IMR-90 (cell line): ENCODE measurements around the gene PAN3. TPM values are rescaled to one million over a fixed set of nuclear protein-coding genes. Genes with fewer than 3 reads are reported as not detected.

Experiments
- ATAC-seq: fragments of 200-7000 bp; cut with Tn5 transposase; 2 replicates; pipeline ENCODE4 v1.9.1; 2020; ENCODE audit warnings: low read depth, mild to moderate bottlenecking, moderate library complexity
- BruUV-seq: library from RNA; stranded (reverse); fragments of 400-500 nt; replicated peaks from 2 replicates; lab custom pipeline; 2021; lab: Mats Ljungman, UMichigan
- CTCF ChIA-PET: fragments of 300-600 bp; formaldehyde crosslinking; extraction: SDS; loops from one replicate; lab custom pipeline; 2021; ENCODE audit warnings: antibody characterized with exemption; lab: Yijun Ruan, JAX
- POLR2A ChIA-PET: fragments of 300-600 bp; sonication (Branson Sonifier 250); formaldehyde crosslinking; loops from one replicate; lab custom pipeline; 2022; ENCODE audit warnings: antibody characterized with exemption; ENCODE audit not compliant: unreplicated experiment; lab: Charles Lee
- DNase-seq: peaks from one replicate; pipeline ENCODE4 v3.0.0; 2013
- H2AFZ ChIP-seq: replicated peaks from 2 replicates; pipeline ENCODE3; 2013; ENCODE audit warnings: low read length, mild to moderate bottlenecking; ENCODE audit not compliant: poor library complexity
- H2AK5ac ChIP-seq: 2 replicates; pipeline ENCODE4 v1.6.1; 2013; ENCODE audit warnings: low read depth, low read length, inconsistent platforms
- H2AK9ac ChIP-seq: replicated peaks from 2 replicates; pipeline ENCODE3; 2013; ENCODE audit warnings: mild to moderate bottlenecking, low read depth, low read length, moderate library complexity; ENCODE audit not compliant: poor library complexity
- H2BK120ac ChIP-seq: 2 replicates; pipeline ENCODE4 v1.6.1; 2013; ENCODE audit warnings: low read depth, low read length, inconsistent platforms
- H2BK15ac ChIP-seq: 3 replicates; pipeline ENCODE4 v1.6.1; 2013; ENCODE audit warnings: low read depth, low read length, inconsistent platforms
- H2BK20ac ChIP-seq: 2 replicates; pipeline ENCODE4 v1.6.1; 2013; ENCODE audit warnings: low read depth, mild to moderate bottlenecking, inconsistent platforms, low read length, moderate library complexity
- H2BK5ac ChIP-seq: 2 replicates; pipeline ENCODE4 v1.6.1; 2013; ENCODE audit warnings: mild to moderate bottlenecking, low read depth, low read length, inconsistent platforms; ENCODE audit not compliant: poor library complexity, severe bottlenecking
- H3K14ac ChIP-seq: replicated peaks from 2 replicates; pipeline ENCODE4 v1.6.1; 2013; ENCODE audit warnings: low read depth, low read length, inconsistent platforms
- H3K18ac ChIP-seq: 2 replicates; pipeline ENCODE4 v1.6.1; 2013; ENCODE audit warnings: low read depth, low read length, control low read depth
- H3K23ac ChIP-seq: 2 replicates; pipeline ENCODE4 v1.6.1; 2013; ENCODE audit warnings: low read depth, low read length, inconsistent platforms
- H3K27ac ChIP-seq: 2 replicates; pipeline ENCODE4 v1.5.1; 2013; ENCODE audit warnings: mild to moderate bottlenecking, control low read depth, low read length; ENCODE audit not compliant: insufficient read depth
- H3K27me3 ChIP-seq: 2 replicates; pipeline ENCODE4 v1.6.1; 2013; ENCODE audit warnings: low read length; ENCODE audit not compliant: control insufficient read depth, insufficient read depth
- H3K36me3 ChIP-seq: 2 replicates; pipeline ENCODE4 v1.6.1; 2013; ENCODE audit warnings: low read length, mixed read lengths; ENCODE audit not compliant: control insufficient read depth, insufficient read depth
- H3K4ac ChIP-seq: 2 replicates; pipeline ENCODE4 v1.6.1; 2013; ENCODE audit warnings: low read depth, low read length, inconsistent platforms
- H3K4me1 ChIP-seq: 2 replicates; pipeline ENCODE4 v1.6.1; 2013; ENCODE audit warnings: low read length, mixed read lengths; ENCODE audit not compliant: control insufficient read depth, insufficient read depth
- H3K4me2 ChIP-seq: 2 replicates; pipeline ENCODE4 v1.6.1; 2013; ENCODE audit warnings: low read depth, mild to moderate bottlenecking, control low read depth, low read length, moderate library complexity
- H3K4me3 ChIP-seq: 2 replicates; pipeline ENCODE4 v1.5.1; 2013; ENCODE audit warnings: low read depth, mild to moderate bottlenecking, control low read depth, low read length, moderate library complexity; ENCODE audit not compliant: insufficient read depth
- H3K56ac ChIP-seq: 2 replicates; pipeline ENCODE4 v1.6.1; 2013; ENCODE audit warnings: low read length, inconsistent platforms; ENCODE audit not compliant: insufficient read depth; ENCODE audit errors: extremely low read depth
- H3K79me1 ChIP-seq, 2 experiments: 2 replicates each; pipeline ENCODE4 v1.6.1; 2013; ENCODE audit warnings: low read length in 2 of 2, inconsistent platforms in 1 of 2, low read depth in 1 of 2
- H3K9ac ChIP-seq: 2 replicates; pipeline ENCODE4 v1.6.1; 2013; ENCODE audit warnings: low read depth, low read length, control low read depth
- H3K9me1 ChIP-seq: 2 replicates; pipeline ENCODE4 v1.6.1; 2013; ENCODE audit warnings: low read length, inconsistent platforms; ENCODE audit not compliant: insufficient read depth
- H3K9me3 ChIP-seq: 2 replicates; pipeline ENCODE4 v1.6.1; 2013; ENCODE audit warnings: low read length; ENCODE audit not compliant: control insufficient read depth, insufficient read depth
- H4K20me1 ChIP-seq: 2 replicates; pipeline ENCODE4 v1.6.1; 2013; ENCODE audit warnings: low read length, inconsistent platforms; ENCODE audit not compliant: insufficient read depth
- H4K5ac ChIP-seq: 2 replicates; pipeline ENCODE4 v1.6.1; 2013; ENCODE audit warnings: mild to moderate bottlenecking, low read depth, low read length, control low read depth
- H4K8ac ChIP-seq, 2 experiments: 2 replicates each; pipeline ENCODE4 v1.6.1; 2013; ENCODE audit warnings: low read depth in 2 of 2, low read length in 2 of 2, control low read depth in 1 of 2, inconsistent platforms in 1 of 2
- H4K91ac ChIP-seq: 2 replicates; pipeline ENCODE4 v1.6.1; 2013; ENCODE audit warnings: low read depth, low read length, inconsistent platforms; ENCODE audit not compliant: insufficient read depth
- BHLHE40 ChIP-seq: fragments of 150-350 bp; IDR thresholded peaks from 2 replicates; pipeline ENCODE4 v1.6.1; 2016; ENCODE audit warnings: mild to moderate bottlenecking, low read depth, low read length
- MAZ ChIP-seq: IDR thresholded peaks from 2 replicates; pipeline ENCODE4 v1.6.1; 2012; ENCODE audit warnings: low read depth, mild to moderate bottlenecking, low read length, improper control_type of control experiment, moderate library complexity, borderline replicate concordance
- MXI1 ChIP-seq: IDR thresholded peaks from 2 replicates; pipeline ENCODE4 v1.6.1; 2012; ENCODE audit warnings: low read depth, mild to moderate bottlenecking, low read length, moderate library complexity, borderline replicate concordance
- POLR2A ChIP-seq: IDR thresholded peaks from 2 replicates; pipeline ENCODE4 v1.6.1; 2012; ENCODE audit warnings: mild to moderate bottlenecking, low read depth, low read length
- SMC3 ChIP-seq: fragments of 150-350 bp; IDR thresholded peaks from 2 replicates; pipeline ENCODE4 v1.6.1; 2016; ENCODE audit warnings: low read depth, mild to moderate bottlenecking, antibody characterized with exemption, low read length, moderate library complexity
- USF2 ChIP-seq: fragments of 150-350 bp; IDR thresholded peaks from 2 replicates; pipeline ENCODE4 v1.6.1; 2017; ENCODE audit warnings: mild to moderate bottlenecking, antibody characterized with exemption, low read length, low read depth
- WGBS, 2 experiments: methylation state at CpG; one replicate each; pipeline versions ENCODE4 v1.1.5 to v1.1.7; 2013; ENCODE audit warnings: missing lambda C conversion rate in 2 of 2; ENCODE audit not compliant: insufficient read length in 1 of 2; ENCODE audit errors: extremely low coverage in 2 of 2; 5-methylcytosine and 5-hydroxymethylcytosine counted together
- dilution Hi-C: fragments of 300-500 bp; cut with HindIII; formaldehyde crosslinking; loops from one replicate; pipeline ENCODE4 v1.14.3; 2018; ENCODE audit warnings: low sequenced_read_pairs; ENCODE audit not compliant: unreplicated experiment
- in situ Hi-C: fragments of 300-500 bp; cut with MboI; formaldehyde crosslinking; loops from 3 replicates; pipeline ENCODE4 v1.14.3; 2019; ENCODE audit warnings: low sequenced_read_pairs, inconsistent platforms, mixed read lengths
- intact Hi-C: fragments of 100-400 bp; cut with micrococcal nuclease; formaldehyde crosslinking; loops from 2 replicates; pipeline ENCODE4 v1.10.0; 2022
- polyA plus RNA-seq, 3 experiments: library from polyadenylated mRNA; depleted of rRNA; stranded (reverse); fragments of >200 nt; gene quantifications; 2 replicates each; pipeline ENCODE4 v1.2.3, GENCODE V29; 2012; ENCODE audit warnings: low replicate concordance in 1 of 3
- total RNA-seq: library from RNA; depleted of rRNA; stranded (reverse); fragments of >200 nt; gene quantifications from 2 replicates; pipeline ENCODE4 v1.2.3, GENCODE V29; 2012

Gene PAN3
- total and polyA plus RNA-seq, 2 of the 4 experiments (the other 2 are of a cell fraction): 6.6 to 15.1 TPM

GRCh38 chr13:28138756-28139470 lies 568 bp downstream of the PAN3 start:
- intact Hi-C loops: loop anchor here (1.0 to 5.0 kb wide), 5 partner anchors 142 to 520 kb away; partner anchors contain the start of gene POMP
- BruUV-seq: no TSS peak

More at GRCh38 chr13:28138756-28139470, 568 bp downstream of the PAN3 start:
- H3K18ac ChIP-seq: peak overlapping the region; percentile 23; the same call in 1 of the 2 replicates
- H2BK20ac ChIP-seq: no peak overlapping the region
- H3K4me1 ChIP-seq: peaks cover 5% of the 10 kb centered on the region
- ATAC-seq: peak; percentile 69
- H2AFZ ChIP-seq: peak overlapping the region; percentile 93
- H2AK5ac ChIP-seq: no peak overlapping the region
- H3K23ac ChIP-seq: no peak overlapping the region
- H2BK120ac ChIP-seq: peak overlapping the region; percentile 8; the same call in 1 of the 2 replicates
- in situ Hi-C loops (no loop called here), dilution Hi-C loops (no loop called here)
- DNase-seq: peak; percentile 91
- H3K4me2 ChIP-seq: peak overlapping the region; percentile 97
- H3K27ac ChIP-seq: peak overlapping the region; percentile 96
- WGBS, 2 experiments: 0% methylated on average over 15 of the region's 60 CpGs; no CpG with 5 or more reads in 1 of the 2 experiments
- ChIA-PET CTCF (no interaction called here), POLR2A (interaction anchor here (0.6 to 1.0 kb wide), 2 partner anchors 127 to 1735 kb away, joined by 3 to 5 read pairs; no protein-coding TSS in a partner anchor)
- H4K91ac ChIP-seq: peak overlapping the region; percentile 52; the same call in 1 of the 2 replicates
- peak overlapping the region; percentile 97 for H2AK9ac ChIP-seq
- peak; percentile 82 for TF ChIP-seq POLR2A
- no peak for TF ChIP-seq USF2
- no peak for TF ChIP-seq SMC3
- TF ChIP-seq MAZ: peak; percentile 68; the same call in 1 of the 2 replicates
- TF ChIP-seq BHLHE40: no peak
- TF ChIP-seq MXI1: peak; percentile 93; the same call in 1 of the 2 replicates
- H3K27me3 ChIP-seq: no peaks in the 10 kb centered on the region
- H4K8ac ChIP-seq: peak overlapping the region; percentile 78 to 86; a peak in 2 of 4 replicates
- peak overlapping the region; percentile 81 for H3K4me3 ChIP-seq
- peak overlapping the region; percentile 71 for H2BK5ac ChIP-seq
- peak overlapping the region; percentile 74 for H3K4ac ChIP-seq
- no peak overlapping the region for H2BK15ac ChIP-seq
- H4K5ac ChIP-seq: no peak overlapping the region
- peak overlapping the region; percentile 53; the same call in 1 of the 2 replicates for H3K56ac ChIP-seq
- H3K9me3 ChIP-seq: no peaks in the 10 kb centered on the region
- H3K9ac ChIP-seq: peak overlapping the region; percentile 87
- H3K36me3 ChIP-seq: no peaks in the 10 kb centered on the region
- peaks cover 3% of the 10 kb centered on the region; the same call in 1 of the 2 replicates for H3K9me1 ChIP-seq
- peak overlapping the region; percentile 87 for H3K14ac ChIP-seq
- peaks cover 46% of the 10 kb centered on the region for H4K20me1 ChIP-seq
- peaks cover 13 to 57% of the 10 kb centered on the region in 2 experiments for H3K79me1 ChIP-seq
